HG03469 (cell line): Measurements from ENCODE around the gene SLC39A9.
"Not testable (repeated sequence)": the region's sequence is repeated elsewhere in the genome, so short reads cannot be mapped to it uniquely, and the experiment has no call there.

Experiments used
- ATAC-seq: cut with Tn5 transposase; IDR thresholded peaks from one replicate; pipeline ENCODE4 v1.9.1; 2021; ENCODE audit warnings: mild to moderate bottlenecking, moderate library complexity, moderate number of reproducible peaks; ENCODE audit not compliant: unreplicated experiment

SLC39A9 gene

GRCh38 chr14:69366761-69367160 lies 31.7 kb upstream of the SLC39A9 start:
- no peak for ATAC-seq

- no peak for ATAC-seq
These were observed 30.1 kb upstream of the SLC39A9 start for GRCh38 chr14:69368381-69368780.

- no peak for ATAC-seq
These were observed 28.4 kb upstream of the SLC39A9 start for GRCh38 chr14:69370061-69370460.

GRCh38 chr14:69372146-69372545 lies 26.3 kb upstream of the SLC39A9 start:
- ATAC-seq = no peak

GRCh38 chr14:69373104-69373503 lies 25.4 kb upstream of the SLC39A9 start:
- ATAC-seq = no peak

GRCh38 chr14:69374235-69374634 lies 24.3 kb upstream of the SLC39A9 start:
- ATAC-seq = no peak

- no peak for ATAC-seq
These were observed 23.3 kb upstream of the SLC39A9 start for GRCh38 chr14:69375182-69375581.

GRCh38 chr14:69375722-69376121 lies 22.8 kb upstream of the SLC39A9 start:
- ATAC-seq = no peak

- ATAC-seq = no peak
These were observed 22.1 kb upstream of the SLC39A9 start for GRCh38 chr14:69376439-69376838.

GRCh38 chr14:69378274-69378673 lies 20.2 kb upstream of the SLC39A9 start:
- ATAC-seq = no peak

- no peak for ATAC-seq
These were observed 11.2 kb upstream of the SLC39A9 start for GRCh38 chr14:69387311-69387710.

GRCh38 chr14:69391400-69391799 lies 7.1 kb upstream of the SLC39A9 start:
- ATAC-seq = not testable (repeated sequence)

- no peak for ATAC-seq
These were observed 6.0 kb upstream of the SLC39A9 start for GRCh38 chr14:69392481-69392880.

- ATAC-seq = no peak
These were observed 2.6 kb upstream of the SLC39A9 start for GRCh38 chr14:69395929-69396328.

GRCh38 chr14:69398818-69399210 lies 322 bp downstream of the SLC39A9 start:
- ATAC-seq = no peak

- no peak for ATAC-seq
These were observed 1.3 kb downstream of the SLC39A9 start for GRCh38 chr14:69399750-69400149.

GRCh38 chr14:69400154-69400553 lies 1.7 kb downstream of the SLC39A9 start:
- no peak for ATAC-seq

GRCh38 chr14:69401841-69402240 lies 3.3 kb downstream of the SLC39A9 start:
- no peak for ATAC-seq

- no peak for ATAC-seq
These were observed 6.0 kb downstream of the SLC39A9 start for GRCh38 chr14:69404478-69404877.

- no peak for ATAC-seq
These were observed 6.4 kb downstream of the SLC39A9 start for GRCh38 chr14:69404883-69405282.

- ATAC-seq = no peak
These were observed 7.3 kb downstream of the SLC39A9 start for GRCh38 chr14:69405762-69406161.

- no peak for ATAC-seq
These were observed 10.0 kb downstream of the SLC39A9 start for GRCh38 chr14:69408331-69408960.

- no peak for ATAC-seq
These were observed 15.0 kb downstream of the SLC39A9 start for GRCh38 chr14:69413483-69413882.
